SK-N-SH (cell line): Measurements from ENCODE around the gene SCNN1B. TPM values are rescaled to one million over a fixed set of nuclear protein-coding genes. Genes with fewer than 3 reads are reported as not detected.
"Not testable (repeated sequence)": the region's sequence is repeated elsewhere in the genome, so short reads cannot be mapped to it uniquely, and the experiment has no call there.

Experiments used
- CTCF ChIA-PET: fragments of 300-600, 350-600 bp; formaldehyde crosslinking; extraction: SDS; loops from one replicate; lab custom pipeline; 2021; lab: Yijun Ruan, JAX
- POLR2A ChIA-PET: fragments of 350-600 bp; sonication (Branson Sonifier 250); formaldehyde crosslinking; extraction: SDS; loops from one replicate; lab custom pipeline; 2020; ENCODE audit warnings: antibody characterized with exemption, inconsistent platforms; lab: Yijun Ruan, JAX
- DNase-seq: peaks from one replicate; pipeline ENCODE4 v3.0.0; 2012
- H2AFZ ChIP-seq: fragments of 200-600 bp; sonication (generic); 2 replicates; pipeline ENCODE4 v1.8.1; 2016; ENCODE audit warnings: antibody characterized with exemption, mild to moderate bottlenecking, low read depth
- H3F3A ChIP-seq: fragments of 200-600 bp; sonication (generic); replicated peaks from 2 replicates; pipeline ENCODE3; 2016; ENCODE audit warnings: antibody characterized with exemption, mild to moderate bottlenecking; ENCODE audit not compliant: insufficient read depth
- H3K27ac ChIP-seq, 2 experiments: fragments of 200-500 bp in 1 of 2; fragments of 200-600 bp in 1 of 2; sonication (Bioruptor generic) in 1 of 2; sonication (generic), shearing (Covaris generic) in 1 of 2; 2 replicates each; pipeline versions ENCODE4 v1.5.1 to v1.6.1; 2014 to 2016; ENCODE audit warnings: low read depth in 2 of 2, inconsistent platforms in 1 of 2, low read length in 1 of 2, mild to moderate bottlenecking in 1 of 2, mixed read lengths in 1 of 2
- H3K27me3 ChIP-seq: fragments of 200-600 bp; sonication (generic), shearing (Covaris generic); 2 replicates; pipeline ENCODE4 v1.6.1; 2016; ENCODE audit warnings: mixed run types; ENCODE audit not compliant: insufficient read depth
- H3K36me3 ChIP-seq, 2 experiments: fragments of 200-500 bp in 1 of 2; fragments of 200-600 bp in 1 of 2; sonication (Bioruptor generic) in 1 of 2; sonication (generic) in 1 of 2; replicated peaks in 1 of 2; 2 replicates each; pipeline versions ENCODE3 to v1.5.1; 2014 to 2016; ENCODE audit warnings: low read length in 1 of 2, mild to moderate bottlenecking in 1 of 2; ENCODE audit not compliant: insufficient read depth in 2 of 2, control insufficient read depth in 1 of 2
- H3K4me1 ChIP-seq, 2 experiments: fragments of 200-500 bp in 1 of 2; fragments of 200-600 bp in 1 of 2; sonication (Bioruptor generic) in 1 of 2; sonication (generic), shearing (Covaris generic) in 1 of 2; 2 replicates each; pipeline versions ENCODE4 v1.5.1 to v1.6.1; 2014 to 2016; ENCODE audit warnings: low read depth in 1 of 2, low read length in 1 of 2, mixed run types in 1 of 2; ENCODE audit not compliant: insufficient read depth in 2 of 2, control insufficient read depth in 1 of 2
- H3K4me2 ChIP-seq: fragments of 200-600 bp; sonication (generic), shearing (Covaris generic); 2 replicates; pipeline ENCODE4 v1.6.1; 2017; ENCODE audit warnings: mixed run types
- H3K4me3 ChIP-seq, 2 experiments: fragments of 200-500 bp in 1 of 2; fragments of 200-600 bp in 1 of 2; sonication (Bioruptor generic) in 1 of 2; sonication (generic), shearing (Covaris generic) in 1 of 2; 2 replicates each; pipeline versions ENCODE4 v1.5.1 to v1.8.1; 2014 to 2016; ENCODE audit warnings: low read depth in 2 of 2, inconsistent platforms in 1 of 2, low read length in 1 of 2, mild to moderate bottlenecking in 1 of 2, mixed read lengths in 1 of 2, moderate library complexity in 1 of 2
- H3K79me2 ChIP-seq: fragments of 200-600 bp; sonication (generic); 2 replicates; pipeline ENCODE4 v1.8.1; 2017; ENCODE audit warnings: mild to moderate bottlenecking; ENCODE audit not compliant: insufficient read depth
- H3K9ac ChIP-seq: fragments of 200-600 bp; sonication (generic); 2 replicates; pipeline ENCODE4 v1.6.1; 2017; ENCODE audit warnings: mixed run types
- H3K9me2 ChIP-seq: fragments of 200-600 bp; sonication (generic); 2 replicates; pipeline ENCODE4 v1.6.1; 2017; ENCODE audit warnings: mixed run types
- H3K9me3 ChIP-seq: fragments of 200-600 bp; sonication (generic); 2 replicates; pipeline ENCODE4 v1.6.1; 2017; ENCODE audit warnings: mixed run types, mild to moderate bottlenecking, moderate library complexity
- H4K20me1 ChIP-seq: fragments of 200-600 bp; sonication (generic); 2 replicates; pipeline ENCODE4 v1.6.1; 2017; ENCODE audit warnings: mild to moderate bottlenecking, mixed run types; ENCODE audit not compliant: insufficient read depth
- CHD2 ChIP-seq: fragments of 150-350 bp; IDR thresholded peaks from 2 replicates; pipeline ENCODE4 v1.6.1; 2018; ENCODE audit warnings: low read length; ENCODE audit not compliant: partially characterized antibody
- ELF1 ChIP-seq: IDR thresholded peaks from 2 replicates; pipeline ENCODE4 v1.4.0; 2012
- EP300 ChIP-seq, 2 experiments: IDR thresholded peaks; 2 replicates each; pipeline versions ENCODE4 v1.4.0 to v1.6.1; 2012; ENCODE audit warnings: borderline replicate concordance in 1 of 2, low read depth in 1 of 2, low read length in 1 of 2
- FOXJ3 ChIP-seq: sonication (generic); formaldehyde crosslinking; IDR thresholded peaks from 2 replicates; pipeline ENCODE4 v1.5.1; 2020; ENCODE audit warnings: mild to moderate bottlenecking, missing genetic modification reagents
- FOXM1 ChIP-seq: IDR thresholded peaks from 2 replicates; pipeline ENCODE4 v1.4.0; 2012; ENCODE audit warnings: low read depth, mild to moderate bottlenecking
- GATA2 ChIP-seq: sonication (generic); formaldehyde crosslinking; IDR thresholded peaks from 2 replicates; pipeline ENCODE4 v1.5.0; 2020; ENCODE audit warnings: mild to moderate bottlenecking, missing genetic modification reagents
- IRF3 ChIP-seq: fragments of 150-350 bp; IDR thresholded peaks from 2 replicates; pipeline ENCODE4 v1.6.1; 2016; ENCODE audit warnings: mild to moderate bottlenecking, low read depth, low read length
- JUND ChIP-seq: IDR thresholded peaks from 2 replicates; pipeline ENCODE4 v1.4.0; 2012
- RAD21 ChIP-seq: IDR thresholded peaks from 2 replicates; pipeline ENCODE4 v1.6.1; 2012; ENCODE audit warnings: mild to moderate bottlenecking, low read length
- REST ChIP-seq: IDR thresholded peaks from 2 replicates; pipeline ENCODE4 v1.6.1; 2012; ENCODE audit warnings: mild to moderate bottlenecking, low read depth, low read length, moderate library complexity
- RXRA ChIP-seq: IDR thresholded peaks from 2 replicates; pipeline ENCODE4 v1.4.0; 2012; ENCODE audit warnings: low read depth, mild to moderate bottlenecking, borderline replicate concordance
- SIN3A ChIP-seq: IDR thresholded peaks from 2 replicates; pipeline ENCODE4 v1.6.1; 2012; ENCODE audit warnings: low read depth, mild to moderate bottlenecking, low read length, moderate library complexity, borderline replicate concordance
- SMC3 ChIP-seq: IDR thresholded peaks from 2 replicates; pipeline ENCODE4 v1.6.1; 2012; ENCODE audit warnings: low read depth, low read length, improper control_type of control experiment
- TCF12 ChIP-seq: IDR thresholded peaks from 2 replicates; pipeline ENCODE4 v1.4.0; 2012
- TEAD4 ChIP-seq: IDR thresholded peaks from 2 replicates; pipeline ENCODE4 v1.4.0; 2012; ENCODE audit warnings: mild to moderate bottlenecking, borderline replicate concordance; ENCODE audit not compliant: insufficient read depth
- WGBS: methylation state at CpG from one replicate; pipeline ENCODE4 v1.1.6; 2017; ENCODE audit warnings: low lambda C conversion rate; 5-methylcytosine and 5-hydroxymethylcytosine counted together
- polyA plus RNA-seq, 3 experiments: library from polyadenylated mRNA; depleted of rRNA; stranded (reverse); fragments of >200 nt; gene quantifications; 2 replicates each; pipeline ENCODE4 v1.2.3, GENCODE V29; 2012
- TF ChIP-seq, protein P1 (sequence below): fragments of 150-350 bp; IDR thresholded peaks from 2 replicates; pipeline ENCODE4 v1.6.1; 2017; ENCODE audit warnings: antibody characterized with exemption, low read length, low read depth, borderline replicate concordance

SCNN1B gene
- polyA plus RNA-seq, 1 of the 3 experiments (the other 2 are of a cell fraction) = not detected

- TF ChIP-seq, protein P1, sequence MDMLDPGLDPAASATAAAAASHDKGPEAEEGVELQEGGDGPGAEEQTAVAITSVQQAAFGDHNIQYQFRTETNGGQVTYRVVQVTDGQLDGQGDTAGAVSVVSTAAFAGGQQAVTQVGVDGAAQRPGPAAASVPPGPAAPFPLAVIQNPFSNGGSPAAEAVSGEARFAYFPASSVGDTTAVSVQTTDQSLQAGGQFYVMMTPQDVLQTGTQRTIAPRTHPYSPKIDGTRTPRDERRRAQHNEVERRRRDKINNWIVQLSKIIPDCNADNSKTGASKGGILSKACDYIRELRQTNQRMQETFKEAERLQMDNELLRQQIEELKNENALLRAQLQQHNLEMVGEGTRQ = no peak
- no peak for TF ChIP-seq SMC3
- no peak for TF ChIP-seq RXRA
- TF ChIP-seq CHD2 = no peak
- TF ChIP-seq FOXJ3 (CRISPR knock-in tag) = no peak
- TF ChIP-seq RAD21 = no peak
- no peak for TF ChIP-seq FOXM1
- no peak for TF ChIP-seq TCF12
- TF ChIP-seq SIN3A = no peak
- TF ChIP-seq ELF1 = no peak
- no peak for TF ChIP-seq GATA2
Measured at GRCh38 chr16:23252310-23252709, 49.8 kb upstream of the SCNN1B start (continued).

DNA sequence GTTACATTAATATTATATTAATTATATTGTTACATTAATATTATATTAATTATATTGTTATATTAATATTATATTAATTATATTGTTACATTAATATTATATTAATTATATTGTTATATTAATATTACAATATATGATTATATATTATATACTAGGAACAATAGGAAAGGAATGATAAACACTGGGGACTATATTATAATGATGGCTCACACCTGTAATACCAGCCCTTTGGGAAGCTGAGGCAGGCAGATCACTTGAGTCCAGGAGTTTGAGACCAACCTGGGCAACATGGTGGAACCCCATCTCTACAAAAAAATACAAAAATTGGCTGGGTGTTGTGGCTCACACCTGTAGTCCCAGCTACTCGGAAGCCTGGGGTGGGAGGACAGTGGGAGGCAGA, 48.5 kb upstream of the SCNN1B start:
- DNase-seq, H3K79me2 ChIP-seq, H4K20me1 ChIP-seq, H3K4me1 ChIP-seq, H3F3A ChIP-seq, H2AFZ ChIP-seq, H3K9me2 ChIP-seq, H3K4me2 ChIP-seq, H3K27me3 ChIP-seq, CTCF ChIA-PET, POLR2A ChIA-PET, H3K9me3 ChIP-seq, H3K36me3 ChIP-seq, H3K4me3 ChIP-seq, H3K27ac ChIP-seq, H3K9ac ChIP-seq: not testable (repeated sequence)
- WGBS = 16% methylated on average over 1 of the region's 1 CpG

DNA sequence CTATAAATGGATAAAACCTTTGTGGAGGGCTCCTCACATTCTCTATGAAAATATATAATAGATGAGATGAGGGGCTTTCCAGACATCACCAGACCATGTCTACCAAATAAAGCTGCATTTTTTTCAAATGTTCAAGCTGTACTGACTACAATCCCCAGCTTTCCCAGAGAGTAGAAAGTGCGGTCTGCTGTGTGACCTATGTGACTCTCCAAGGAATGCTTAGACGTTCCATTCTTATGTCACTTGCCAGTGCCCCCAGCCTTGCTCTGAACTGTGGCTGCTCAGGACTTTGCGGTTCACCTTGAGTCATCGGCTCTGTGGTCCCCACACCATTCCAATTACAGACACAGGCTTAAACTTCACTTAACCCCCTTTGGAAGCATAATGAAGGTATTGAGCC, 47.8 kb upstream of the SCNN1B start:
- Histone ChIP-seq H3K4me1 (no peaks in the 10 kb centered on the region), H3K4me2 (no peak overlapping the region), H3K79me2 (no peaks in the 10 kb centered on the region), H3K9ac (no peak overlapping the region), H4K20me1 (no peaks in the 10 kb centered on the region), H2AFZ (no peak overlapping the region), H3K27me3 (no peaks in the 10 kb centered on the region)
- no peak for DNase-seq
- CTCF ChIA-PET = no interaction called here
- TF ChIP-seq EP300 (IDR thresholded peaks at IDR 0.05; ENCODE audit: borderline replicate concordance in 1 of 2, low read depth in 1 of 2, low read length in 1 of 2) = no peak
- TF ChIP-seq, all 33 proteins: peak for 0
- H3K36me3 ChIP-seq = no peaks in the 10 kb centered on the region
- no peak overlapping the region for H3K4me3 ChIP-seq
- 33% methylated on average over 4 of the region's 4 CpGs for WGBS
- H3F3A ChIP-seq = no peaks in the 10 kb centered on the region
- H3K9me2 ChIP-seq = no peaks in the 10 kb centered on the region
- no peaks in the 10 kb centered on the region for H3K9me3 ChIP-seq
- POLR2A ChIA-PET = no interaction called here
- no peak overlapping the region for H3K27ac ChIP-seq

DNA sequence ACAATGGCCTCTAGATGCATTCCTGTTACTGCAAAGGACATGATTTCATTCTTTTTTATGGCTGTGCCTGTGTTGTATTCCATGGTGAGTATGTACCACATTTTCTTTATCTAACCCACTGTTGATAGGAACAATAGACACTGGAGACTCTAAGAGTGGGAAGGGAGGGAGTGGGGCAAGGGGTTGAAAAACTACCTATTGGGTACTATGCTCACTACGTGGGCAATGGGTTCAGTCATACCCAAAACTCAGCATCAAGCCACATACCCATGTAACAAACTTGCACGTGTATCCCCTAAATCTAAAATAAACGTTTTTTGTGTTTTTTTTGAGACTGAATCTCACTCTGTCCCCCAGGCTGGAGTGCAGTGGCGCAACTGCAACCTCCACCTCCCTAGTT, 47.1 kb upstream of the SCNN1B start:
- WGBS = 20% methylated on average over 4 of the region's 4 CpGs
- no peak overlapping the region for H3K4me2 ChIP-seq
- H4K20me1 ChIP-seq = no peaks in the 10 kb centered on the region
- no peak overlapping the region for H3K4me3 ChIP-seq
- no peaks in the 10 kb centered on the region for H3F3A ChIP-seq
- no peaks in the 10 kb centered on the region for H3K79me2 ChIP-seq
- no peaks in the 10 kb centered on the region for H3K27me3 ChIP-seq
- ChIA-PET POLR2A (no interaction called here), CTCF (no interaction called here)
- H3K9me2 ChIP-seq = no peaks in the 10 kb centered on the region
- no peak for DNase-seq
- H3K27ac ChIP-seq = no peak overlapping the region
- H3K4me1 ChIP-seq = no peaks in the 10 kb centered on the region
- no peak overlapping the region for H3K9ac ChIP-seq
- no peak overlapping the region for H2AFZ ChIP-seq
- H3K36me3 ChIP-seq = no peaks in the 10 kb centered on the region
- H3K9me3 ChIP-seq = no peaks in the 10 kb centered on the region
- TF ChIP-seq TEAD4 = no peak
- TF ChIP-seq GATA2 = no peak
- TF ChIP-seq, protein P1 = no peak
- TF ChIP-seq IRF3 = no peak
- no peak for TF ChIP-seq JUND
- no peak for TF ChIP-seq REST
